Vagina (tissue), 2 donors: ENCODE data around the gene CLIC3. TPM values are rescaled to one million over a fixed set of nuclear protein-coding genes. Genes with fewer than 3 reads are reported as not detected.
"Not testable (repeated sequence)": the region's sequence is repeated elsewhere in the genome, so short reads cannot be mapped to it uniquely, and the experiment has no call there.

Source experiments
- DNase-seq, 2 donors: peaks; one replicate each; pipeline ENCODE4 v3.0.0-alpha.2; 2017; ENCODE audit errors: extremely low spot score in 2 of 2
- H3K27ac ChIP-seq: fragments of 200-600 bp; sonication (generic); one replicate; pipeline ENCODE4 v1.5.1; 2019
- H3K27me3 ChIP-seq: fragments of 200-600 bp; sonication (generic); one replicate; pipeline ENCODE4 v1.5.1; 2019
- H3K36me3 ChIP-seq, 2 donors: fragments of 200-600 bp; sonication (generic); one replicate each; pipeline ENCODE4 v1.5.1; 2017 to 2019
- H3K4me1 ChIP-seq: fragments of 200-600 bp; sonication (generic); one replicate; pipeline ENCODE4 v1.5.1; 2019
- H3K4me3 ChIP-seq, 2 donors: fragments of 200-600 bp; sonication (generic); 1 replicate in 1 of 2; 2 replicates in 1 of 2; pipeline ENCODE4 v1.5.1; 2016 to 2019
- H3K9me3 ChIP-seq: fragments of 200-600 bp; sonication (generic); one replicate; pipeline ENCODE4 v1.5.1; 2019
- CTCF ChIP-seq, 3 experiments: fragments of 450-650 bp in 2 of 3; fragments of 200-600 bp in 1 of 3; sonication (generic) in 1 of 3; IDR thresholded peaks; one replicate each; pipeline ENCODE4 v1.5.1; 2017 to 2019; ENCODE audit warnings: antibody characterized with exemption in 3 of 3, mild to moderate bottlenecking in 2 of 3, moderate library complexity in 2 of 3
- POLR2A ChIP-seq, 2 donors: fragments of 450-650 bp; IDR thresholded peaks; one replicate each; pipeline ENCODE4 v1.6.1; 2017; ENCODE audit warnings: antibody characterized with exemption in 2 of 2, mild to moderate bottlenecking in 2 of 2, moderate library complexity in 2 of 2
- POLR2AphosphoS5 ChIP-seq, 2 donors: sonication (generic); formaldehyde crosslinking; IDR thresholded peaks; one replicate each; pipeline ENCODE4 v1.9.0; 2017; ENCODE audit warnings: antibody characterized with exemption in 2 of 2, mild to moderate bottlenecking in 2 of 2, low read depth in 1 of 2; ENCODE audit not compliant: insufficient read depth in 1 of 2
- intact Hi-C: fragments of 100-400 bp; cut with DNase I; formaldehyde crosslinking; loops from one replicate; pipeline ENCODE4 v1.15.1; 2023
- total RNA-seq: library from RNA; depleted of rRNA; stranded (reverse); fragments of >200 nt; gene quantifications from one replicate; pipeline ENCODE4 v1.2.3, GENCODE V29; 2016

Gene CLIC3
- total RNA-seq, 1 donor from 2014 or later: 23.6 TPM

DNA sequence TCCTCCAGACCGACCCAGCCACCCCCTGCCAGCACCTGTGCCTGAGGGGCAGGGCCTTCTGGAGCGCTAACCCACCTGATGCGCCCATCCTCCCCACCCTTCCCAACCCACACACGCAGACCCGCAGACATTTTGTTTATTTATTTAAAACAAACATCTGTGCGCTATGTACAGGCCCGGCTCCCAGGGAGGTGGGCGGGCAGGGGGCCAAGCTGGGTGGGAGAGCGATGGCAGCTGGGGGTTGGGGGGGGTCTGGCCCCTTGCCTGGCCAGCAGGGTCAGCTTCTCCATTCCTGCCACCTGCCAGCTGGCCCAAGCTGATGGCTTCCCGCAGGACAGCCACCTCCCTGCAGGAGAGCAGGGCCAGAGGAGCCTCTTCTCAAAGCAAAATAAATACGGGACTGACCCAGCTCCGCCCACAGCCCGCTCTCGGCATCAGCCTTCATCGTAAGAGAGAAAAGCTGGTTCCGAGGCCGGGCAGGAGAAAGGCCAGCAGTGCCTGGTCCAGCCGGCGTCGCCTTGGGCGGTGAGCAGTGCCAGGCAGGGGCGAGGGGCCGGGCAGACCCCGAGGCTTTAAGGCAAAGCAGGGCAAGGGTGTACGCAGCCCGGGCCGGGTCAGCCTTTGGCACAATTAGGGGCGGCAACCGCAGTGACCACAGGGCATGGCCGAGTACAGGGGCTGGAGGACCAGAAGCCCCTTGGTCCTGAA is 10.9 kb upstream of the CLIC3 start:
- no peak for DNase-seq
- Histone ChIP-seq H3K4me3 (no peak overlapping the region), H3K36me3 (no peaks in the 10 kb centered on the region), H3K4me1 (no peaks in the 10 kb centered on the region), H3K9me3 (no peaks in the 10 kb centered on the region), H3K27ac (no peak overlapping the region), H3K27me3 (no peaks in the 10 kb centered on the region)
- TF ChIP-seq POLR2A (IDR thresholded peaks at IDR 0.05) (no peak), CTCF (IDR thresholded peaks at IDR 0.05) (no peak), POLR2AphosphoS5 (IDR thresholded peaks at IDR 0.05; ENCODE audit: insufficient read depth in 1 of 2, low read depth in 1 of 2) (no peak)
- intact Hi-C loops: no loop called here

- H3K27ac ChIP-seq: no peak overlapping the region
- no peaks in the 10 kb centered on the region for H3K4me1 ChIP-seq
- TF ChIP-seq POLR2A (IDR thresholded peaks at IDR 0.05) (no peak), POLR2AphosphoS5 (IDR thresholded peaks at IDR 0.05; ENCODE audit: insufficient read depth in 1 of 2, low read depth in 1 of 2) (no peak), CTCF (IDR thresholded peaks at IDR 0.05) (no peak)
- intact Hi-C loops: no loop called here
- H3K36me3 ChIP-seq: no peaks in the 10 kb centered on the region
- H3K27me3 ChIP-seq: no peaks in the 10 kb centered on the region
- no peak overlapping the region for H3K4me3 ChIP-seq
- no peak for DNase-seq
- no peaks in the 10 kb centered on the region for H3K9me3 ChIP-seq
These were observed 10.0 kb upstream of the CLIC3 start for GRCh38 chr9:137006116-137007003.

DNA sequence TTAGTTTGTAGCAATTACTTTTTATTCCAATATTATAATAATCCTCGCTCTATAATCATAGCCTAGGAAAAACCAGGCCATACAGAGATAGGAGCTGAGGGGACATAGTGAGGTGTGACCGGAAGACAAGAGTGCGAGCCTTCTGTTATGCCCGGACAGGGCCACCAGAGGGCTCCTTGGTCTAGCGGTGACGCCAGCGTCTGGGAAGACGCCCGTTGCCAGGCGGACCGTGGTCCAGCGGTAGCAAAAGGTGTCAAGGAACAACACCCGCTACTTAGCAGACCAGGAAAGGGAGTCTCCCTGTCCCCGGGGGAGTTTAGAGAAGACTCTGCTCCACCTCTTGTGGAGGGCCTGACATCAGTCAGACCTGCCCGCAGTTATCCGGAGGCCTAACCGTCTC is 7.9 kb upstream of the CLIC3 start:
- DNase-seq, H3K4me3 ChIP-seq, H3K27me3 ChIP-seq, H3K36me3 ChIP-seq, H3K4me1 ChIP-seq, intact Hi-C loops, H3K9me3 ChIP-seq, H3K27ac ChIP-seq: not testable (repeated sequence)
- peak in 1 of 3 experiments; percentile 40 for TF ChIP-seq CTCF (IDR thresholded peaks at IDR 0.05)

GRCh38 chr9:137002646-137003041 is 6.3 kb upstream of the CLIC3 start:
- Histone ChIP-seq H3K27ac (no peak overlapping the region), H3K4me3 (no peak overlapping the region), H3K36me3 (no peaks in the 10 kb centered on the region), H3K4me1 (no peaks in the 10 kb centered on the region), H3K27me3 (no peaks in the 10 kb centered on the region), H3K9me3 (no peaks in the 10 kb centered on the region)
- DNase-seq: no peak
- intact Hi-C loops: no loop called here
- no peak for TF ChIP-seq CTCF (IDR thresholded peaks at IDR 0.05)
- TF ChIP-seq POLR2A (IDR thresholded peaks at IDR 0.05): no peak
- TF ChIP-seq POLR2AphosphoS5 (IDR thresholded peaks at IDR 0.05; ENCODE audit: insufficient read depth in 1 of 2, low read depth in 1 of 2): no peak
